HG03565 (cell line): ENCODE data around the gene CEP85L.

Experiments used
- ATAC-seq: cut with Tn5 transposase; IDR thresholded peaks from one replicate; pipeline ENCODE4 v1.9.1; 2021; ENCODE audit warnings: mild to moderate bottlenecking, moderate library complexity; ENCODE audit not compliant: unreplicated experiment

CEP85L gene

GRCh38 chr6:118580585-118581419, 70.6 kb downstream of the CEP85L start:
- peak; percentile 60 for ATAC-seq

- ATAC-seq: no peak
These were observed 71.6 kb downstream of the CEP85L start for GRCh38 chr6:118579786-118580185.

GRCh38 chr6:118578617-118579016, 72.8 kb downstream of the CEP85L start:
- ATAC-seq: no peak

- ATAC-seq: no peak
These were observed 73.4 kb downstream of the CEP85L start for GRCh38 chr6:118577972-118578371.

GRCh38 chr6:118574051-118574865, 77.1 kb downstream of the CEP85L start:
- no peak for ATAC-seq

- no peak for ATAC-seq
These were observed 80.3 kb downstream of the CEP85L start for GRCh38 chr6:118571121-118571520.

GRCh38 chr6:118569498-118569897, 81.9 kb downstream of the CEP85L start:
- no peak for ATAC-seq

- ATAC-seq: no peak
These were observed 83.4 kb downstream of the CEP85L start for GRCh38 chr6:118567974-118568373.

GRCh38 chr6:118565311-118565960, 86.0 kb downstream of the CEP85L start:
- peak; percentile 99 for ATAC-seq

GRCh38 chr6:118562959-118563358, 88.4 kb downstream of the CEP85L start:
- ATAC-seq: no peak

GRCh38 chr6:118562248-118562647, 89.1 kb downstream of the CEP85L start:
- ATAC-seq: no peak

GRCh38 chr6:118559659-118560058, 91.7 kb downstream of the CEP85L start:
- ATAC-seq: no peak

- ATAC-seq: no peak
These were observed 92.8 kb downstream of the CEP85L start for GRCh38 chr6:118558464-118559217.

- no peak for ATAC-seq
These were observed 96.7 kb downstream of the CEP85L start for GRCh38 chr6:118554698-118555097.

GRCh38 chr6:118553132-118553531, 98.3 kb downstream of the CEP85L start:
- ATAC-seq: no peak

GRCh38 chr6:118551063-118552053, 100.0 kb downstream of the CEP85L start:
- ATAC-seq: peak; percentile 89

GRCh38 chr6:118548613-118549012, 102.8 kb downstream of the CEP85L start:
- no peak for ATAC-seq

GRCh38 chr6:118548136-118548535, 103.3 kb downstream of the CEP85L start, which contains the start of gene PLN:
Gene PLN, plus strand, starts transcription at chr6:118548296. Its CDS starts 10,626 bp downstream, at chr6:118558922.
- ATAC-seq: no peak

- ATAC-seq: no peak
These were observed 104.5 kb downstream of the CEP85L start for GRCh38 chr6:118546880-118547218.
